Activated T-cell treated with anti-CD3 and anti-CD28 coated beads, Interleukin-2, amount 50 U/mL, for 72 hours (primary cell): ENCODE results near the gene DQX1. TPM values are rescaled to one million over a fixed set of nuclear protein-coding genes. Genes with fewer than 3 reads are reported as not detected.
A peak's percentile ranks its signal among the peaks of the same experiment; 100 is the strongest.

Experiments
- ATAC-seq, 2 donors: fragments of 150-1000 bp; cut with Tn5 transposase; replicated peaks in 1 of 2; 2 replicates each; pipeline ENCODE4 v1.10.0; 2021; ENCODE audit warnings: moderate library complexity in 2 of 2, mild to moderate bottlenecking in 1 of 2
- DNase-seq, 2 donors: peaks; one replicate each; pipeline ENCODE4 v3.0.0; 2021 to 2022; ENCODE audit warnings: mixed read lengths in 1 of 2
- H3K27ac Mint-ChIP-seq: one replicate; pipeline ENCODE4 v1.8.0; 2022; ENCODE audit warnings: mild to moderate bottlenecking, moderate library complexity, mixed read lengths
- H3K27me3 Mint-ChIP-seq: one replicate; pipeline ENCODE4 v1.8.0; 2022; ENCODE audit warnings: low read depth, mixed read lengths
- H3K36me3 Mint-ChIP-seq, 2 donors: one replicate each; pipeline ENCODE4 v1.8.0; 2022; ENCODE audit warnings: mixed read lengths in 2 of 2, mild to moderate bottlenecking in 1 of 2; ENCODE audit not compliant: insufficient read depth in 2 of 2
- H3K4me1 Mint-ChIP-seq: one replicate; pipeline ENCODE4 v1.8.0; 2022; ENCODE audit warnings: low read depth, mixed read lengths
- H3K4me3 Mint-ChIP-seq, 2 donors: one replicate each; pipeline ENCODE4 v1.8.0; 2022; ENCODE audit warnings: mild to moderate bottlenecking in 2 of 2, mixed read lengths in 2 of 2, moderate library complexity in 2 of 2
- H3K9me3 Mint-ChIP-seq, 2 donors: one replicate each; pipeline ENCODE4 v1.8.0; 2022; ENCODE audit warnings: mixed read lengths in 2 of 2
- total RNA-seq, 2 donors: library from RNA; stranded (reverse); gene quantifications; one replicate each; pipeline ENCODE4 v1.2.3, GENCODE V29; 2022

The DQX1 gene
- total RNA-seq, 2 donors from 2014 or later: 1.5 to 1.9 TPM

- Mint-ChIP-seq H3K36me3 (peaks cover 4 to 7% of the 10 kb centered on the region in 2 donors), H3K9me3 (no peaks in the 10 kb centered on the region), H3K4me1 (peaks cover 33% of the 10 kb centered on the region), H3K4me3 (peak overlapping the region; percentile 0 to 8), H3K27ac (peak overlapping the region; percentile 1), H3K27me3 (peaks cover 40% of the 10 kb centered on the region)
- no peak for ATAC-seq
- no peak for DNase-seq
These were observed 26.2 kb upstream of the DQX1 start for GRCh38 chr2:74551942-74552913.

DNA sequence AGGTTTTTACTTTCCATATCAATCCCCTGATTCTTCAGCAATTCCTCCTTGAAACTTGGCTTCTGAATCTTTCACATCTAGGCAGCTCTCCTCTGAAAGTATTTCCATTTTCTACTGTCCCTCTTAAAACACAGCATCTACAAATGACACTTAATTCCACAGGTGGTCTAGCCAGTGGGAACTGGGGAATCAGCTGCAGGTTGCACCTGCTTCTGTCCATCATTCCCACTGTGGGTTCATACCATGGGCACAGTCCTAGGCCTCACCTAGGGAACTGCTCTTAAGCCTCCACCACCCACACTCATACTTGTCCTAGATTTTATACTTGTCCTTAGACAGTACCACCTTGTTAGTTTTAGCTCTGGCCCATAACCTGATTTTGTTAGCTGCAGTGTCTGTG lies 25.5 kb upstream of the DQX1 start:
- Mint-ChIP-seq H3K36me3 (peaks cover 0 to 7% of the 10 kb centered on the region in 2 donors), H3K4me3 (no peak overlapping the region), H3K9me3 (no peaks in the 10 kb centered on the region), H3K27me3 (peaks cover 45% of the 10 kb centered on the region), H3K4me1 (peaks cover 33% of the 10 kb centered on the region), H3K27ac (no peak overlapping the region)
- DNase-seq (no peak), ATAC-seq (no peak)

DNA sequence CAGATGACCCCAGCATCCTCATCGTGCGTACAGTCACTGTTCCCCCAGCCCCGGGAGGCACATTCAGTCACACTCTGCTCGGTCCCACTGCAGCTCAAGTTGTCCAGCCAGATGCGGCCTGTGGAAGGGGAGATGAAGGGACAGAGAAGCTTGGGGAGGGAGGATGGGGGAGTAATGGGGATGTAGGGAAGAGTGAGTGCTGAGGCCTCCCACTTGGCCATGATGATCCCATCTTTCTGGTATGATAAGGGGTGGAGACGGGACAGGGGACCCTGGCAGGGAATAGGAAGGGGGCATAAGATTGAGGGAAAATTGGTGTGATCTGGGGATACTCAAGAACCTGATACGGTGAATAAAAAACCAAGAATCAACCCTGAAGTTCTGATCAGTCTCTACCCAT lies 24.2 kb upstream of the DQX1 start:
- Mint-ChIP-seq H3K27ac (no peak overlapping the region), H3K9me3 (no peaks in the 10 kb centered on the region), H3K27me3 (peaks cover 57% of the 10 kb centered on the region), H3K36me3 (peaks cover 0 to 7% of the 10 kb centered on the region in 2 donors), H3K4me3 (peak overlapping the region; percentile 48 to 76), H3K4me1 (peaks cover 28% of the 10 kb centered on the region)
- ATAC-seq (no peak), DNase-seq (no peak)

DNA sequence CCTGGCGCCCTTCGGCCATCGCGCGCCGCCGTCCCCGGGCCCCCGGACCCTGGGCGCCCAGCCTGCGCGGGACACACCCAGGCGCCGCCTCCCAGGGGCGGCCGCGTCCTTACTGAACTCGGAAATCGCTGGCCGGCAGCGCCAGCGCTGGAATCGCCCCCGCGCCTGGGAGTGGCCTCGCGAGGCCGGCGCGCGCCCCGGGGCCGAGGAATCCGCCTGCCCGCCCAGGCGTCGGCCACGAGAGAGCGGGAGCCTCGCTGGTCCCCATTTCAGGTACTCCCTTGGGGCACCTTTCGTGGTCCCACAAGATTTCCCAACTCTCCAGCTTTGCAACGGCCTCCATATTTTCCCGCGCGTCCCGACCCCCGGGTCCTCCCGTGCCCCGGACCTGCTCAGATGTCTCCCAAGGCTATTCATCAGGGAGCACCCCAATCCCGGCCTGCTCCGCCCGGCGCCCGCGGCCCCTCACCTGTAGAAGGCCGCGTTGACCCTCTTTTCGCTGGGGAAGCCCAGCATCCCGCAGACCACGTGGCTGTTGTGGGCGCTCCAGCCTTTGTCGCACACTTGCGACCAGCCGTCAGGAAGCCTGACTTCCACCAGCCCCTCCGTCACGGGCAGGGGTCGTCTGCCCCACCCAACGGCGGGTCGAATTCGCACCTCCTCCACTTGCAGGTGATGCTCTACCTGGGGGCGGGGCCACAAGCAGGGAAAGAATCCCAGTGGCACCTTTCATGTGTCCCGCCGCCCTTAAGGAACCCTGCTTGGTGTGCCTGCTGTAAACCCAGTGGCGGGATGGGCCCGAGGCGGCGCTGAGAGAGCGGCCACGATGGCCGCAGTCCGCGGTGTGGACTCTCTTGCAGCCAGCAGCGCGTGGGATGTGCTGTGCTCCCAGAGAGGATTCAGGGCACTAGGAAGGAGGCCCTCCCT lies 23.1 kb upstream of the DQX1 start:
- no peaks in the 10 kb centered on the region for H3K9me3 Mint-ChIP-seq
- ATAC-seq (peak; percentile 70 to 83), DNase-seq (peak; percentile 45 to 63)
- peaks cover 0 to 2% of the 10 kb centered on the region in 2 donors for H3K36me3 Mint-ChIP-seq
- H3K4me1 Mint-ChIP-seq: peaks cover 28% of the 10 kb centered on the region
- no peak overlapping the region for H3K27ac Mint-ChIP-seq
- peaks cover 57% of the 10 kb centered on the region for H3K27me3 Mint-ChIP-seq
- H3K4me3 Mint-ChIP-seq: peak overlapping the region; percentile 76 to 78

DNA sequence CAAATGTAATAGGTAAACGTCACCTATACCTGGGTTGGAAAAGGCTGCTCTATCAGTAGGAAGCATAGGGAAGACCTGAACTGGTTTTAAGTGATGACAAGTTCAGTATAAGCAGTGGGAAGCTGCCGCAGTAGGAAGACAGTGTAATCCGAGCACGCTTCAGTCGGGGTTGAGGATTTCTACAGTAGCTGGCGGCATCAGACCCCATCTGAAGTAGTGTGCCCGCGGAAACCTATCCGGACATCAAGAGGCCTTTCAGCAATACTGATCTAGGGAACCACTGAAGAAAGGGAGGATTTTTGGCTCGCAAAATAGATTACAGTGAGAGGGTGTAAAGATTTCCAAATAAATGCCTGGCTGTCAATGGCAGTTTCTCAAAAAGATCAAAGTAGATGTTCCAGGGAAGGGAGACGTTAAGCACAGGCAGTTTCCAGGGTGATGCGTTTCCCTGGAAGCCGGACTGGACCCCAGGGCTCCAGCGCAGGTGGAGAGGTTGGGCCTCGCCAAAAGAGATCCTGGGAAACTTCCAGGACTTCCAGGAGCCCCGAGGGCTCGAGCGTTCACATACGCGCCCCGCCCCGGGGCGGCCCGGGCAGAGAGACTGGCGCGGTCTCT lies 22.4 kb upstream of the DQX1 start:
- H3K9me3 Mint-ChIP-seq: no peaks in the 10 kb centered on the region
- peaks cover 23% of the 10 kb centered on the region for H3K4me1 Mint-ChIP-seq
- H3K27ac Mint-ChIP-seq: no peak overlapping the region
- peaks cover 0 to 2% of the 10 kb centered on the region in 2 donors for H3K36me3 Mint-ChIP-seq
- no peak for DNase-seq
- H3K4me3 Mint-ChIP-seq: peak overlapping the region; percentile 78 to 84
- no peak for ATAC-seq
- H3K27me3 Mint-ChIP-seq: peaks cover 57% of the 10 kb centered on the region

GRCh38 chr2:74546004-74546403 lies 20.0 kb upstream of the DQX1 start:
- Mint-ChIP-seq H3K4me3 (no peak overlapping the region), H3K36me3 (peaks cover 0 to 2% of the 10 kb centered on the region in 2 donors), H3K27ac (no peak overlapping the region), H3K27me3 (peaks cover 53% of the 10 kb centered on the region), H3K4me1 (peaks cover 13% of the 10 kb centered on the region), H3K9me3 (no peaks in the 10 kb centered on the region)
- ATAC-seq (no peak), DNase-seq (no peak)

DNA sequence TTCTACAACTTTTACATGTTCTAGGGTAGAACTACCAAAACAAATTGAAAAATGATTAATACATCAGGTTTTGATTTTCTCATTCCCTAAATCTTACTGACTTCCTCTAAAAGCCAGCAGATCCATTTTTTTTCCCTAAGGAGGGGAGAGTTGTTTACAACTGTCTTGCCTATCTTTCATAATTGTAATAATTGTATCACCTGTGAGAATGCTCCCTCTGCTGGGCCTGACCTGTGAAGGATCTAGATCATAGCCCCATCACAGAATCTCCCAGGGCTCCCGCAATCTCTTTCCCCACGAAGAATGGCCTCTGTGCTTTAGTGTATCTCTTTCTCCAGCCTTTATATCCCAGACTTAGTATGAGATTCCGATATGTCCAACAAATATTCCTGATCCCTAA lies 18.6 kb upstream of the DQX1 start:
- Mint-ChIP-seq H3K36me3 (peaks cover 0 to 2% of the 10 kb centered on the region in 2 donors), H3K9me3 (no peaks in the 10 kb centered on the region), H3K27ac (no peak overlapping the region), H3K4me1 (peaks cover 9% of the 10 kb centered on the region), H3K4me3 (no peak overlapping the region), H3K27me3 (peaks cover 40% of the 10 kb centered on the region)
- DNase-seq (no peak), ATAC-seq (no peak)

DNA sequence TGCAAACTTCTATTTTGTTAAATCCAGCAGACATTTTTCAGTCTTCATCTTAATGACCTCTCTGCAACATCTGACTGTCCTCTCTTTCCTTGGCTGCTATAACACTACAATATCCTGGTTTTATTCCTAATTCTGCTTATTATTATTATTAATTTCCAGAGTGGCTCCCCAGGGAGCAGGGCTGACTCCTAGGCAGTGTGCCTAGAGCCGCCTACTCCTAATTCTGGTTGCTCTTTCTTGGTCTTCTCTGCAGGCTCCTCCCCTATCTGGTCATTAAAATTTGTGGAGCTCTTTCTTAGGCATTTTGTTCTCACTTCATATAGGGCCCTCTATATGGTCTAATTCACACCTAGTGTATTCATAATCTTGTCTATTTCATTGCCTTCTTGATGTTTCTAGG lies 16.9 kb upstream of the DQX1 start:
- Mint-ChIP-seq H3K9me3 (no peaks in the 10 kb centered on the region), H3K36me3 (no peaks in the 10 kb centered on the region), H3K4me1 (peaks cover 11% of the 10 kb centered on the region), H3K4me3 (no peak overlapping the region), H3K27me3 (peaks cover 48% of the 10 kb centered on the region), H3K27ac (no peak overlapping the region)
- ATAC-seq (no peak), DNase-seq (no peak)

DNA sequence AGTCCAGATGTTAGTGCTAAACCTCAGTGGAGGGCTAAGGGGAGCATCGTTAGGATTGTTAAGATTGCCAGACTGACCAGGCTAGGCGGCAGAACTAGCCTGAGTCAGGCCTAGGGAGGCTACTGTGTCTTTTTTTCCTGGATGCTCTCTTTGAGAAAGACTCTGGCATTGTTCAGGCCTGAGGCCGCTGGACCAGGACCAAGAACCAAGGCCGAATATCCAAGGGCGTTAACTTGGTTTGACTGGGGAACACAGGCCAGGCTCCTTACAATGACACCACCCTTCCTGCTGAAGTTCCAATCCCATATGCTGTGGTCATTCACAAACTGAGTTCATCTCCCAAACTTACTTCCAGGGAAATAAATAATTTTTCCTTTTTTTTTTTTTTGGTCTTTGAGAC lies 14.3 kb upstream of the DQX1 start:
- H3K9me3 Mint-ChIP-seq: no peaks in the 10 kb centered on the region
- ATAC-seq: no peak
- H3K36me3 Mint-ChIP-seq: no peaks in the 10 kb centered on the region
- no peak overlapping the region for H3K27ac Mint-ChIP-seq
- peaks cover 36% of the 10 kb centered on the region for H3K27me3 Mint-ChIP-seq
- H3K4me1 Mint-ChIP-seq: peaks cover 11% of the 10 kb centered on the region
- H3K4me3 Mint-ChIP-seq: no peak overlapping the region
- no peak for DNase-seq

GRCh38 chr2:74538881-74539339 lies 12.9 kb upstream of the DQX1 start:
- Mint-ChIP-seq H3K9me3 (no peaks in the 10 kb centered on the region), H3K27ac (no peak overlapping the region), H3K36me3 (no peaks in the 10 kb centered on the region), H3K4me3 (no peak overlapping the region), H3K27me3 (peaks cover 36% of the 10 kb centered on the region), H3K4me1 (peaks cover 11% of the 10 kb centered on the region)
- DNase-seq (no peak), ATAC-seq (no peak)

GRCh38 chr2:74537140-74537539 lies 11.1 kb upstream of the DQX1 start:
- Mint-ChIP-seq H3K9me3 (no peaks in the 10 kb centered on the region), H3K36me3 (peaks cover 2 to 4% of the 10 kb centered on the region in 2 donors), H3K4me3 (no peak overlapping the region), H3K27me3 (peaks cover 31% of the 10 kb centered on the region), H3K4me1 (peaks cover 14% of the 10 kb centered on the region), H3K27ac (no peak overlapping the region)
- no peak for ATAC-seq
- no peak for DNase-seq

DNA sequence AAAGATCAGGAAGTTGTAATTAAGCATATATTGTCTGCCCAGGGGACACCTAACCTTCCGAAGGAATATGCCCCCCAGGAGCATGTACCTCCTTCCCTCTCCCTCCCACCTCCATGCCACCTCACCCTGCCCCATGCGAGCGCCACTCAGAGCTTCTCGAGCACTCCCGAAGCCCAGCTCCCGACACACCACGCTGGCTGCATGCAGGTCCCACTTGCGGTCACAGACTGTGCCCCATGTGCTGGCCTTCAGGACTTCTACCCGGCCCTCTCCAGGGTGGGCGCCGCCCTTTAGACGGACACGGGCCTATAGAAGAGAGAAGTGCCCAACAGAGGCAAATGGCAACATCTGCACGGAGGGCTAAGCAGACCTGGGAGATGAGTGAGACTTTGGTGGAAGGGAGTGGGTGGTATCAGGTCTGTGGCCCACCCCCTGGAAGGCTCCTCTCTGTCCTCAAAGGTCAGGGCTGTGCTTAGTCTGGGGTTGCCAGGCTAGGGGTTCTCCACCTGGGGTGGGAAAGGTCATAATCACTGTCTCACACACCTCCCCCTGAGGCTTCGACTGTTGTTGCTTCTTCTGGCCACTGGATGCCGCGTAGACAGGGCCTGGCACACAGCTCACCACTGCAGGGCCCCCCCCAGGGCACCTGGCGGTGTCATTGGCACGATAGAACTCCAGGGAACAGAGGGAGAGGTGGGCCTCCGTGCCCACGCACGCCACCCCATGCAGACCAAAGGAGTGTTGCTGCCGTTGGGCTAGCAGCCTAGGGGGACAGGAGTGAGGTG lies 10.3 kb upstream of the DQX1 start:
- peak in 1 of 2 donors; percentile 42 for ATAC-seq
- H3K9me3 Mint-ChIP-seq: no peaks in the 10 kb centered on the region
- no peak overlapping the region for H3K4me3 Mint-ChIP-seq
- peaks cover 22% of the 10 kb centered on the region for H3K4me1 Mint-ChIP-seq
- DNase-seq: no peak
- H3K27ac Mint-ChIP-seq: no peak overlapping the region
- H3K27me3 Mint-ChIP-seq: peaks cover 30% of the 10 kb centered on the region
- H3K36me3 Mint-ChIP-seq: peaks cover 5 to 7% of the 10 kb centered on the region in 2 donors
